PC-3 (cell line): ENCODE results near the gene ST8SIA2.

Experiments used
- CTCF ChIP-seq: fragments of 300-600 bp; sonication (generic); conservative IDR thresholded peaks from 2 replicates; pipeline ENCODE4 v1.5.1; 2017; ENCODE audit warnings: antibody characterized with exemption, low read depth, mild to moderate bottlenecking, low read length
- EZH2 ChIP-seq: fragments of 300-600 bp; sonication (generic); IDR thresholded peaks from one replicate; pipeline ENCODE4 v1.6.1; 2017; ENCODE audit warnings: antibody characterized with exemption, mild to moderate bottlenecking, low read length; ENCODE audit not compliant: unreplicated experiment
- EZH2phosphoT487 ChIP-seq: fragments of 300-600 bp; sonication (generic); IDR thresholded peaks from 2 replicates; pipeline ENCODE4 v1.6.1; 2018; ENCODE audit warnings: mild to moderate bottlenecking, antibody characterized with exemption, low read length, borderline replicate concordance

DNA sequence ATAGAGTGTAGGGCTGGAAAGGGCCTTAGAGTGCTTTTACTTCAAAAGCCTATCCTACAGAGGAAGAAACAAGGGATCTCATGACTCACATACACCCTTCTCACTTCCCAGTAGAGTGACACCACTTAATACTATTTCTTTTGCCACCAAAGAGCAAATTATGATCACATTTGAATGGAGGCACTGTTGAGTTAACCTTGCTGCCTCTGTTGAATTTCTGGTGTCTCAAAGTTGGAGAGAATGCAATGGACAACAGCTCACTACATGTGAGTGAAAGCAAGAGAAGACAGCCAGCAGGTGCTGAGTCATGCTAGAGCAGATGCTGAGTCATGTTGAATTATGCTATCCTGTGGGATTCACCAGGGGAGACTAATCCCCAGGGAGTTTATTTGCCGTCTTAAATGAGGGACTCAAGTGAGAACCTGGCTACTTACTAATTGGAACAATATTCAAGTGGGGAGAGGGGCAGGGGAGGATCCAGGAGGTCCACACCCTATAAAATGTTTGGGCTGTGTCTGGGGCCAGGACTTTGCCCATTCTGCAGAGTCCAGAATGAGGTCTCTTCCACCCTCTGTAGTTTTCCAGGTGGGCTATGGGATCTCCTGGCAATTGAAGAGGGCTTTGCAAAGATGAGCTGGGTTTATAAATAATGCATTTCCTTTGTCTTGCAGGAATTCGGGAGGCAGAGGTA is 35.8 kb downstream of the ST8SIA2 start:
- no peak for TF ChIP-seq CTCF
- no peak for TF ChIP-seq EZH2
- no peak for TF ChIP-seq EZH2phosphoT487
